Gastrocnemius medialis (tissue), 4 donors: Measurements from ENCODE around the gene SNCB. TPM values are rescaled to one million over a fixed set of nuclear protein-coding genes. Genes with fewer than 3 reads are reported as not detected.

Experiments used
- ATAC-seq, 2 donors: fragments of 150-250 bp; one replicate each; pipeline ENCODE4 v1.9.1; 2016
- DNase-seq, 2 donors: peaks; one replicate each; pipeline ENCODE4 v3.0.0-alpha.2; 2019
- H3K27ac ChIP-seq, 4 donors: fragments of 200-600 bp; sonication (generic); 1 replicate in 1 of 4; 2 replicates in 3 of 4; pipeline ENCODE4 v1.5.1; 2016 to 2018; ENCODE audit warnings: mild to moderate bottlenecking in 2 of 4, moderate library complexity in 1 of 4
- H3K27me3 ChIP-seq, 3 donors: fragments of 200-600 bp; sonication (generic) in 2 of 3; 1 replicate in 1 of 3; 2 replicates in 2 of 3; pipeline versions ENCODE4 v1.5.1 to v1.6.0; 2016 to 2019; ENCODE audit warnings: mild to moderate bottlenecking in 1 of 3, moderate library complexity in 1 of 3
- H3K36me3 ChIP-seq, 2 donors: fragments of 200-600 bp; sonication (generic) in 1 of 2; one replicate each; pipeline ENCODE4 v1.5.1; 2017 to 2018
- H3K4me1 ChIP-seq, 2 donors: fragments of 200-600 bp; sonication (generic) in 1 of 2; one replicate each; pipeline ENCODE4 v1.5.1; 2016 to 2017; ENCODE audit warnings: mild to moderate bottlenecking in 2 of 2
- H3K4me3 ChIP-seq, 4 donors: fragments of 200-600 bp; sonication (generic) in 3 of 4; 1 replicate in 1 of 4; 2 replicates in 3 of 4; pipeline ENCODE4 v1.5.1; 2016 to 2019; ENCODE audit warnings: mild to moderate bottlenecking in 2 of 4
- H3K9me3 ChIP-seq, 3 donors: fragments of 200-600 bp; sonication (generic) in 2 of 3; 1 replicate in 1 of 3; 2 replicates in 2 of 3; pipeline ENCODE4 v1.5.1; 2016 to 2019
- CTCF ChIP-seq, 5 experiments: fragments of 450-650 bp in 3 of 5; fragments of 200-600 bp in 2 of 5; sonication (generic) in 2 of 5; IDR thresholded peaks in 4 of 5; conservative IDR thresholded peaks in 1 of 5; 1 replicate in 4 of 5; 2 replicates in 1 of 5; pipeline ENCODE4 v1.5.1; 2016 to 2019; ENCODE audit warnings: antibody characterized with exemption in 5 of 5, mild to moderate bottlenecking in 3 of 5, moderate library complexity in 3 of 5
- POLR2A ChIP-seq, 2 donors: fragments of 450-650 bp; IDR thresholded peaks; one replicate each; pipeline ENCODE4 v1.6.1; 2017; ENCODE audit warnings: antibody characterized with exemption in 2 of 2, mild to moderate bottlenecking in 2 of 2, moderate library complexity in 2 of 2
- in situ Hi-C, 4 donors: fragments of 200-750 bp; cut with MboI; loops; one replicate each; pipeline versions ENCODE4 v1.15.0 to v1.8.0; 2017; ENCODE audit warnings: low sequenced_read_pairs in 4 of 4
- intact Hi-C: fragments of 100-400 bp; cut with DNase I; formaldehyde crosslinking; loops from one replicate; pipeline ENCODE4 v1.15.1; 2023; ENCODE audit warnings: low total_unique reads
- total RNA-seq, 4 donors: library from RNA; depleted of rRNA; stranded (reverse); fragments of >200 nt; gene quantifications; one replicate each; pipeline versions ENCODE4 v1.1.0 to v1.2.3, GENCODE V29; 2016

Gene SNCB
- total RNA-seq, 4 donors from 2014 or later, result 0.20 TPM; not detected in 3

GRCh38 chr5:176610435-176610773, 19.9 kb downstream of the SNCB start:
- Histone ChIP-seq H3K4me3 (peak overlapping the region; percentile 51 to 60 (median 57)), H3K36me3 (no peaks in the 10 kb centered on the region), H3K27ac (peak overlapping the region in 1 of 4 donors; percentile 19), H3K9me3 (no peaks in the 10 kb centered on the region), H3K4me1 (peaks cover 0 to 4% of the 10 kb centered on the region in 2 donors), H3K27me3 (peaks cover 8 to 19% (median 15%) of the 10 kb centered on the region in 3 donors)
- in situ Hi-C loops (no loop called here), intact Hi-C loops (no loop called here)
- DNase-seq, result no peak
- TF ChIP-seq POLR2A (IDR thresholded peaks at IDR 0.05), result no peak
- ATAC-seq, result no peak

- peak within 1 kb of the TSS in 1 of 4 donors; percentile 19 for H3K27ac ChIP-seq
- DNase-seq, result no peak
These were observed 20.5 kb downstream of the SNCB start, which contains the start of gene GPRIN1 for GRCh38 chr5:176609724-176610434. TSS of gene GPRIN1 (minus strand) at chr5:176610156. CDS start at chr5:176599834, 10,322 bp downstream.

GRCh38 chr5:176608937-176609723, 21.2 kb downstream of the SNCB start:
- Histone ChIP-seq H3K4me3 (peak overlapping the region; percentile 41 to 60 (median 49)), H3K27ac (no peak overlapping the region), H3K9me3 (no peaks in the 10 kb centered on the region), H3K4me1 (peaks cover 0 to 4% of the 10 kb centered on the region in 2 donors), H3K36me3 (no peaks in the 10 kb centered on the region), H3K27me3 (peaks cover 8 to 19% (median 11%) of the 10 kb centered on the region in 3 donors)
- TF ChIP-seq POLR2A (IDR thresholded peaks at IDR 0.05) (no peak), CTCF (IDR thresholded peaks at IDR 0.05 in 4 of 5, conservative IDR thresholded peaks at IDR 0.05 in 1 of 5) (no peak)
- intact Hi-C loops (no loop called here), in situ Hi-C loops (no loop called here)
- ATAC-seq (peak in 1 of 2 donors; percentile 22), DNase-seq (no peak)

More at GRCh38 chr5:176609724-176610434, 20.5 kb downstream of the SNCB start, which contains the start of gene GPRIN1:
- Histone ChIP-seq H3K9me3 (no peaks in the 10 kb centered on the region), H3K27me3 (peaks cover 8 to 19% (median 13%) of the 10 kb centered on the region in 3 donors), H3K4me3 (peak within 1 kb of the TSS; percentile 51 to 60 (median 57)), H3K4me1 (peaks cover 0 to 4% of the 10 kb centered on the region in 2 donors), H3K36me3 (no peaks in the 10 kb centered on the region)
- peak; percentile 76 to 81 for ATAC-seq
- TF ChIP-seq POLR2A (IDR thresholded peaks at IDR 0.05) (no peak), CTCF (IDR thresholded peaks at IDR 0.05 in 4 of 5, conservative IDR thresholded peaks at IDR 0.05 in 1 of 5) (peak in 4 of 5 experiments; percentile 21 to 47 (median 26))
- in situ Hi-C loops (no loop called here), intact Hi-C loops (no loop called here)

GRCh38 chr5:176608142-176608705, 22.1 kb downstream of the SNCB start:
- H3K36me3 ChIP-seq, result no peaks in the 10 kb centered on the region
- peaks cover 0 to 4% of the 10 kb centered on the region in 2 donors for H3K4me1 ChIP-seq
- no peak overlapping the region for H3K4me3 ChIP-seq
- no peaks in the 10 kb centered on the region for H3K9me3 ChIP-seq
- ATAC-seq (no peak), DNase-seq (no peak)
- in situ Hi-C loops (no loop called here), intact Hi-C loops (no loop called here)
- H3K27ac ChIP-seq, result no peak overlapping the region
- H3K27me3 ChIP-seq, result peaks cover 5 to 19% (median 11%) of the 10 kb centered on the region in 3 donors
- no peak for TF ChIP-seq POLR2A (IDR thresholded peaks at IDR 0.05)
- TF ChIP-seq CTCF (IDR thresholded peaks at IDR 0.05 in 4 of 5, conservative IDR thresholded peaks at IDR 0.05 in 1 of 5), result no peak
